CD14-positive monocyte (primary cell): ENCODE data around the gene TAS2R43. TPM values are rescaled to one million over a fixed set of nuclear protein-coding genes. Genes with fewer than 3 reads are reported as not detected.
"Not testable (repeated sequence)": the region's sequence is repeated elsewhere in the genome, so short reads cannot be mapped to it uniquely, and the experiment has no call there.

Experiments
- DNase-seq, 3 donors: peaks; one replicate each; pipeline ENCODE4 v3.0.0-alpha.2; 2011 to 2022
- H2AFZ ChIP-seq: 2 replicates; pipeline ENCODE4 v1.6.0; 2012; ENCODE audit warnings: mild to moderate bottlenecking, low read depth, low read length, inconsistent platforms; ENCODE audit not compliant: insufficient read depth, poor library complexity, severe bottlenecking
- H3K27ac ChIP-seq, 2 donors: 1 replicate in 1 of 2; 2 replicates in 1 of 2; pipeline ENCODE4 v1.5.1; 2012 to 2013; ENCODE audit warnings: low read length in 2 of 2, control low read depth in 1 of 2, inconsistent platforms in 1 of 2, low read depth in 1 of 2, mild to moderate bottlenecking in 1 of 2
- H3K27me3 ChIP-seq, 2 donors: one replicate each; pipeline versions ENCODE4 v1.6.0 to v1.6.1; 2011 to 2013; ENCODE audit warnings: low read length in 2 of 2; ENCODE audit not compliant: control insufficient read depth in 2 of 2, insufficient read depth in 2 of 2
- H3K36me3 ChIP-seq, 2 donors: replicated peaks in 1 of 2; 1 replicate in 1 of 2; 2 replicates in 1 of 2; pipeline versions ENCODE4 v1.5.1 to v1.6.1; 2012 to 2013; ENCODE audit warnings: low read length in 2 of 2, control low read depth in 1 of 2, inconsistent platforms in 1 of 2, mild to moderate bottlenecking in 1 of 2; ENCODE audit not compliant: insufficient read depth in 2 of 2, control insufficient read depth in 1 of 2
- H3K4me1 ChIP-seq, 2 donors: 1 replicate in 1 of 2; 2 replicates in 1 of 2; pipeline versions ENCODE4 v1.5.1 to v1.6.1; 2012 to 2013; ENCODE audit warnings: low read length in 2 of 2, control low read depth in 1 of 2, inconsistent platforms in 1 of 2, mild to moderate bottlenecking in 1 of 2, moderate library complexity in 1 of 2; ENCODE audit not compliant: insufficient read depth in 2 of 2, control insufficient read depth in 1 of 2
- H3K4me2 ChIP-seq: replicated peaks from 2 replicates; pipeline ENCODE3; 2012; ENCODE audit warnings: low read length, moderate library complexity, mild to moderate bottlenecking; ENCODE audit not compliant: poor library complexity, severe bottlenecking; ENCODE audit errors: extremely low read depth
- H3K4me3 ChIP-seq, 3 experiments: fragments of 200-600 bp in 1 of 3; sonication (generic) in 1 of 3; replicated peaks in 1 of 3; 1 replicate in 2 of 3; 2 replicates in 1 of 3; pipeline ENCODE4 v1.5.1; 2011 to 2013; ENCODE audit warnings: low read length in 3 of 3, mild to moderate bottlenecking in 3 of 3, control low read depth in 2 of 3, low read depth in 2 of 3, inconsistent platforms in 1 of 3, moderate library complexity in 1 of 3
- H3K79me2 ChIP-seq: 2 replicates; pipeline ENCODE4 v1.6.0; 2012; ENCODE audit warnings: mild to moderate bottlenecking, control low read depth, inconsistent platforms, low read length, moderate library complexity; ENCODE audit not compliant: insufficient read depth
- H3K9ac ChIP-seq: 2 replicates; pipeline ENCODE4 v1.6.0; 2017; ENCODE audit warnings: low read length, mild to moderate bottlenecking; ENCODE audit not compliant: insufficient read depth, poor library complexity, severe bottlenecking
- H3K9me3 ChIP-seq, 2 donors: replicated peaks in 1 of 2; 1 replicate in 1 of 2; 2 replicates in 1 of 2; pipeline versions ENCODE4 v1.5.1 to v1.6.1; 2012 to 2013; ENCODE audit warnings: low read length in 2 of 2, control low read depth in 1 of 2; ENCODE audit not compliant: control insufficient read depth in 1 of 2, insufficient read depth in 1 of 2
- H4K20me1 ChIP-seq: 2 replicates; pipeline ENCODE4 v1.6.0; 2012; ENCODE audit warnings: mild to moderate bottlenecking, low read length, control low read depth, moderate library complexity; ENCODE audit not compliant: insufficient read depth
- H3K27ac Mint-ChIP-seq, 7 donors: one replicate each; pipeline ENCODE4 v1.8.0; 2020; ENCODE audit warnings: mild to moderate bottlenecking in 7 of 7, mixed read lengths in 7 of 7, moderate library complexity in 6 of 7, inconsistent platforms in 2 of 7
- H3K27me3 Mint-ChIP-seq, 3 donors: one replicate each; pipeline ENCODE4 v1.8.0; 2021 to 2022; ENCODE audit warnings: low read depth in 3 of 3, mild to moderate bottlenecking in 3 of 3, mixed read lengths in 3 of 3, moderate library complexity in 3 of 3, inconsistent platforms in 1 of 3
- H3K36me3 Mint-ChIP-seq, 2 donors: one replicate each; pipeline ENCODE4 v1.8.0; 2020; ENCODE audit warnings: mixed read lengths in 2 of 2, inconsistent platforms in 1 of 2, mild to moderate bottlenecking in 1 of 2
- H3K4me1 Mint-ChIP-seq: one replicate; pipeline ENCODE4 v1.8.0; 2020; ENCODE audit warnings: mild to moderate bottlenecking, mixed read lengths
- H3K4me3 Mint-ChIP-seq, 2 donors: one replicate each; pipeline ENCODE4 v1.8.0; 2020; ENCODE audit warnings: mild to moderate bottlenecking in 2 of 2, mixed read lengths in 2 of 2, moderate library complexity in 1 of 2
- H3K9me3 Mint-ChIP-seq, 7 donors: one replicate each; pipeline ENCODE4 v1.8.0; 2020 to 2022; ENCODE audit warnings: mixed read lengths in 7 of 7, mild to moderate bottlenecking in 6 of 7, moderate library complexity in 6 of 7, inconsistent platforms in 2 of 7
- WGBS: methylation state at CpG from one replicate; pipeline ENCODE4 v1.1.5; 2013; ENCODE audit warnings: missing lambda C conversion rate; ENCODE audit not compliant: insufficient coverage; 5-methylcytosine and 5-hydroxymethylcytosine counted together
- intact Hi-C, 2 donors: fragments of 100-400 bp; cut with micrococcal nuclease; formaldehyde crosslinking; loops; one replicate each; pipeline versions ENCODE4 v1.15.0 to v1.15.1; 2023
- polyA plus RNA-seq, 3 donors: library from polyadenylated mRNA; depleted of rRNA in 1 of 3; unstranded in 2 of 3; stranded (reverse) in 1 of 3; fragments of 300-500 nt in 2 of 3; fragments of >200 nt in 1 of 3; fragmentation: Illumina TruSeq in 2 of 3; gene quantifications; 1 replicate in 2 of 3; 2 replicates in 1 of 3; pipeline ENCODE4 v1.2.3, GENCODE V29; 2012 to 2021
- TF ChIP-seq, protein P1 (sequence below): fragments of 200-600 bp; IDR thresholded peaks from one replicate; pipeline ENCODE4 v1.8.0; 2022; ENCODE audit warnings: antibody characterized with exemption, mild to moderate bottlenecking

Gene TAS2R43
- polyA plus RNA-seq, 3 donors, result not detected

DNA sequence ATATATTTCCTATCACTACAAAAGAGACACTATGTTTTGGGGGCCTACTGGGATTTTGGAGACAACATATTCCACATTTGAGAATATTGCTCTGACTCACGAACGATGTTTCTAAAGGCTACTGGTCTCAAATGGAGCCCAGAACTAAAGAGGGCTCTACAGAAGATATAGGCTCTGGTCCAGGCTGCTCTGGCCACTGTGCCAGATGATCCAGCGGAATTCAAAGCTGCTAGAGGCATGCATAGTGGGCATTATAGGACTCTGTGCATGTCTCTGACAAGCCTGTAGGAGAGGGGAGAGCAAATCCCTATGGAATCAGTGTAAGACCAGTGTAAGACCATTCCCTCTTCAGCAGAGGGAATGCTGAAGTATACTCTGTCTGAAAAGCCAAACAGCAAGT lies 38.3 kb upstream of the TAS2R43 start:
- TF ChIP-seq, protein P1, sequence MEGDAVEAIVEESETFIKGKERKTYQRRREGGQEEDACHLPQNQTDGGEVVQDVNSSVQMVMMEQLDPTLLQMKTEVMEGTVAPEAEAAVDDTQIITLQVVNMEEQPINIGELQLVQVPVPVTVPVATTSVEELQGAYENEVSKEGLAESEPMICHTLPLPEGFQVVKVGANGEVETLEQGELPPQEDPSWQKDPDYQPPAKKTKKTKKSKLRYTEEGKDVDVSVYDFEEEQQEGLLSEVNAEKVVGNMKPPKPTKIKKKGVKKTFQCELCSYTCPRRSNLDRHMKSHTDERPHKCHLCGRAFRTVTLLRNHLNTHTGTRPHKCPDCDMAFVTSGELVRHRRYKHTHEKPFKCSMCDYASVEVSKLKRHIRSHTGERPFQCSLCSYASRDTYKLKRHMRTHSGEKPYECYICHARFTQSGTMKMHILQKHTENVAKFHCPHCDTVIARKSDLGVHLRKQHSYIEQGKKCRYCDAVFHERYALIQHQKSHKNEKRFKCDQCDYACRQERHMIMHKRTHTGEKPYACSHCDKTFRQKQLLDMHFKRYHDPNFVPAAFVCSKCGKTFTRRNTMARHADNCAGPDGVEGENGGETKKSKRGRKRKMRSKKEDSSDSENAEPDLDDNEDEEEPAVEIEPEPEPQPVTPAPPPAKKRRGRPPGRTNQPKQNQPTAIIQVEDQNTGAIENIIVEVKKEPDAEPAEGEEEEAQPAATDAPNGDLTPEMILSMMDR, result no peak
- Histone ChIP-seq H3K9me3 (peaks cover 6 to 11% of the 10 kb centered on the region in 2 donors), H3K79me2 (peaks cover 11% of the 10 kb centered on the region), H3K4me3 (no peak overlapping the region), H4K20me1 (no peaks in the 10 kb centered on the region), H2AFZ (no peak overlapping the region), H3K27me3 (no peaks in the 10 kb centered on the region), H3K9ac (no peak overlapping the region), H3K27ac (no peak overlapping the region), H3K4me2 (no peak overlapping the region), H3K36me3 (peaks cover 3 to 5% of the 10 kb centered on the region in 2 donors), H3K4me1 (no peaks in the 10 kb centered on the region)
- H3K36me3 Mint-ChIP-seq, result peaks cover 17 to 25% of the 10 kb centered on the region in 2 donors
- intact Hi-C loops, result no loop called here
- H3K4me1 Mint-ChIP-seq, result no peaks in the 10 kb centered on the region
- DNase-seq, result no peak
- no peak overlapping the region for H3K4me3 Mint-ChIP-seq
- H3K27me3 Mint-ChIP-seq, result no peaks in the 10 kb centered on the region
- no peak overlapping the region for H3K27ac Mint-ChIP-seq
- 100% methylated on average over 3 of the region's 3 CpGs for WGBS
- H3K9me3 Mint-ChIP-seq, result peaks cover 0 to 19% (median 6%) of the 10 kb centered on the region in 7 donors

DNA sequence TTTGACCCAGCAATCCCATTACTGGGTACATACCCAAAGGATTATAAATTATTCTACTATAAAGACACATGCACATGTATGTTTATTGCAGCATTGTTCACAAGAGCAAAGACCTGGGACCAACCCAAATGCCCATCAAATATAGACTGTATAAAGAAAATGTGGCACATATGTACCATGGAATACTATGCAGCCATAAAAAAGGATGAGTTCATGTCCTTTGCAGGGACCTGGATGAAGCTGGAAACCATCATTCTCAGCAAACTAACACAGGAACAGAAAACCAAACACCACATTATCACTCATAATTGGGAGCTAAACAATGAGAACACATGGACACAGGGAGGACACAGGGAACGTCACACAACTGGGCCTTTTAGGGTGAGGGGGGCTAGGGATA lies 22.0 kb upstream of the TAS2R43 start:
- H3K27ac Mint-ChIP-seq, H3K9me3 ChIP-seq, intact Hi-C loops, H3K4me1 Mint-ChIP-seq, DNase-seq, H3K36me3 ChIP-seq, H3K27ac ChIP-seq, H3K4me3 Mint-ChIP-seq, H3K9ac ChIP-seq, H2AFZ ChIP-seq, H3K27me3 ChIP-seq, H3K27me3 Mint-ChIP-seq, H3K4me1 ChIP-seq, H3K4me2 ChIP-seq, H3K4me3 ChIP-seq, H4K20me1 ChIP-seq: not testable (repeated sequence)
- peaks cover 31 to 52% (median 37%) of the 10 kb centered on the region in 7 donors for H3K9me3 Mint-ChIP-seq
- no CpG with 5 or more reads among the region's 1 CpG for WGBS
- H3K36me3 Mint-ChIP-seq, result peaks cover 26 to 58% of the 10 kb centered on the region in 2 donors
- peaks cover 40% of the 10 kb centered on the region for H3K79me2 ChIP-seq

DNA sequence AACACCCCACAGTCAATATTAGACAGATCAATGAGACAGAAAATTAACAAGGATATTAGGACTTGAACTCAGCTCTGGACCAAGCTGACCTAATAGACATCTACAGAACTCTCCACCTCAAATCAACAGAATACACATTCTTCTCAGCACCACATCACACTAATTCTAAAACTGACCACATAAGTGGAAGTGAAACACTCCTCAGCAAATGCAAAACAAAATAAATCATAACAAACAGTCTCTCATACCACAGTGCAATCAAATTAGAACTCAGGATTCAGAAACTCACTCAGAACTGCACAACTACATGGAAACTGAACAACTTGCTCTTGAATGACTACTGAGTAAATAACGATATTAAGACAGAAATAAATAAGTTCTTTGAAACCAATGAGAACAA lies 19.1 kb upstream of the TAS2R43 start:
- H3K27me3 Mint-ChIP-seq, H3K27ac Mint-ChIP-seq, H2AFZ ChIP-seq, H3K4me1 ChIP-seq, DNase-seq, H3K27ac ChIP-seq, H3K4me2 ChIP-seq, H3K9ac ChIP-seq, H4K20me1 ChIP-seq, H3K36me3 ChIP-seq, H3K4me3 ChIP-seq, H3K4me3 Mint-ChIP-seq, H3K4me1 Mint-ChIP-seq, intact Hi-C loops, H3K27me3 ChIP-seq: not testable (repeated sequence)
- Histone ChIP-seq H3K9me3 (peaks cover 13 to 18% of the 10 kb centered on the region in 2 donors), H3K79me2 (peaks cover 44% of the 10 kb centered on the region)
- Mint-ChIP-seq H3K9me3 (peaks cover 33 to 49% (median 34%) of the 10 kb centered on the region in 7 donors), H3K36me3 (peaks cover 27 to 61% of the 10 kb centered on the region in 2 donors)
- no CpG with 5 or more reads among the region's 1 CpG for WGBS
